GM11168 (cell line): ENCODE measurements around the gene ARHGAP26.

ENCODE experiments used
- in situ Hi-C: fragments of 300-500 bp; cut with MboI; formaldehyde crosslinking; loops from one replicate; pipeline ENCODE4 v1.12.0; 2022; ENCODE audit warnings: low sequenced_read_pairs; ENCODE audit not compliant: unreplicated experiment

The ARHGAP26 gene

DNA sequence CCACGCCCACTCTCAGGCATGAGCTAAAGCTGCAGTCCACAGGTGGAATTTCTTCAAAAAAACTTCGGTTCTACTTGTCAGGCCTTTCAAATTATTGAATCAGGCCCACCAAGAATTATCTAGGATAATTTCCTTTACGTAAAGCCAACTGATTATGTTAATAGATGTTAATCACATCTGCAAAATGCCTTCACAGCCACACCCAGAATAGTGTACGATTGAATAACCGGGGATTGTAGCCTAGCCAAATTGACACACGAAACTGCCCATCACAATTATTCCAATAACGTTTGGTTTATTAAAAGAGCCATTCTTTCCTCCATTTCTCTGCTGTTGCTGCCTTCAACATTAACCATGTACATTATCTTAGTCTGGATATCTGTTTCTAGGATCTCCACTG is 484.6 kb downstream of the ARHGAP26 start:
- in situ Hi-C loops, result no loop called here

DNA sequence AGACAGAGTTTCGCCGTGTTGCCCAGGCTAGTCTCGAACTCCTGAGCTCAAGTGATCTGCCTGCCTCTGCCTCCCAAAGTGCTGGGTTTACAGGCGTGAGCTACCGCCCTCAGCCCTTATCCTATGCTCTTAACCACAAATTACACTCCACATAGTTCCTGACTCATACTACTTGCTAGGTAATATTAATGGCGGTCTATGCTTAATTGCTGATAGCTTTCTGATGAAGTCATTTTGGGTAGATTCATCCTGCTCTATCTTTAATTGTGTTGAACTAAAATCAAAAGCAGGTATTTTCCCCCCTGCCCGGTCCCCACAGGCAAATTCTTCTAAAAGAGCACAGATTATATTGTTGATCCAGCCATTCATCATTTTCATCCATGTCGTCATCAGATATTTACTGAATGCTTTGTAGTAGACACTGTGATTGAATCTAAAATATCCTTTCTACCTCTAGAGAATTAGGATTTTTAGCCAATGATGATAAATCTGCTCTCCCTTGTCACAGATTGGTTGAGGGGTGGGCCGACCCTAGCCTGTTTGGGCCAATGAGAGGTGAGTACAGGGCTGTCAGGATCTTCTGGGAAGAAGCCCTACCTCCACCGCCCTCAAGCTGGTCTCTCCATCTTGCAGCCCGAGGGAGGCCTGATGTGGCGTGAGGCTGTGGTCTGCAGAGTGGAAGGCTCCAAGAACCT is 488.5 kb downstream of the ARHGAP26 start:
- in situ Hi-C loops, result no loop called here

DNA sequence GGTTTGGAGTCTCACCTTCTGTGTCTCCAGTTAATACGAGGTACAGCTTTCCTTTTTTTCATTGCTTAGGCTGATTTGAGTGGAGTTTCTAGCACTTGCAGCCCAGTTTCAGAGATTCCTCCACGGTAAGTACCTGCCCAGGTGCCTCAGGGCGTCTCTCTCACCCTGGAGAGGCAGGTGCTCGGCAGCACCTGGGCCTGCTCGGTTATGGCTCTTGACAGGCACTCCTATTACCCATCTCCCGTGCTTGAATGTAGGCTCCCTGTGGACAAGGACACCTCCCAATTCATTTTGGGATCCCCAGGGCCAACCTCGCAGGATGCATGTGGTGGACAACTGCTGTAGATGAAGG is 489.1 kb downstream of the ARHGAP26 start:
- in situ Hi-C loops, result no loop called here

- in situ Hi-C loops, result no loop called here
Observed at GRCh38 chr5:143261748-143262392, 491.7 kb downstream of the ARHGAP26 start.

- in situ Hi-C loops, result no loop called here
Observed at GRCh38 chr5:143262393-143263174, 492.4 kb downstream of the ARHGAP26 start.

DNA sequence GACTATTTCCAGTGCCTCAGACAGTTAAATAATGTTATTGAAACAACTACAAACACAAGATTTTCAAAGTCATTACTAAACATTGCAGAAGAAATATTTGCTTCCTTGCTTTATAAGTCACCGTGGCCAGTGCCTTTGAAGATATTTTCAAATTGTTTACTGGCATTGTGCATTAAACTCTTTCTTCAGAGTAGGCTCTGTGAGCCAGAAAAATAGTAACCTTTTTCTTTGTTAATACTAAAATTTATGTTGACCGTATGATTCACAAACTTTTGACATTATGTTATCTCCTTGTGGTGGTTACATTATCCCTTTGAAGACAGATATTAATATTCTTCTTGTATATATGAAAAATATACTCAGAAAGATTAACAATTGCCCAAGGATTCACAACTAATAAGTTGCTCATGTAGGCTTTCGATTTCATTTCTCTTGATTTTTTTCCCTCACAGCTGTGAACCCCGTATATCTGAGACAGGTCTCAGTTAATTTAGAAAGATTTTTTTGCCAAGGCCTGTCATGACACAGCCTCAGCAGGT is 493.2 kb downstream of the ARHGAP26 start:
- in situ Hi-C loops, result no loop called here

DNA sequence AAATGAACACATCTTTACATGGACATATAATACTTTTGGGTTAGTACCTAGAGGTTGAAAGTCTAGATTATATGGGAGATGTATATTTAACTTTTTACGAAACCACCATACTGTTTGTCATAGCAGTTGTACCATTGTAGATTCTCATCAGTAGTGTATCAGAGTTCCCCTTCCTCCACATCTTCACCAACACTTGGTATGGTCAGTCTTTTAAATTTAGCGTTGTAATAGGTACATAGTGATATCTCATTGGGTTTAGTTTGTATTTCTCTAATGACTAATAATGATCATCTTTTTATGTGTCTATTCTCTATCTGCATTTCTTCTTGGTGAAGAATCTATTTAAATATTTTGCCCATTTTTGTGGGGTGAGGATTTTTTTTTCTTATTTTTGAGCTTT is 495.8 kb downstream of the ARHGAP26 start:
- in situ Hi-C loops, result no loop called here

DNA sequence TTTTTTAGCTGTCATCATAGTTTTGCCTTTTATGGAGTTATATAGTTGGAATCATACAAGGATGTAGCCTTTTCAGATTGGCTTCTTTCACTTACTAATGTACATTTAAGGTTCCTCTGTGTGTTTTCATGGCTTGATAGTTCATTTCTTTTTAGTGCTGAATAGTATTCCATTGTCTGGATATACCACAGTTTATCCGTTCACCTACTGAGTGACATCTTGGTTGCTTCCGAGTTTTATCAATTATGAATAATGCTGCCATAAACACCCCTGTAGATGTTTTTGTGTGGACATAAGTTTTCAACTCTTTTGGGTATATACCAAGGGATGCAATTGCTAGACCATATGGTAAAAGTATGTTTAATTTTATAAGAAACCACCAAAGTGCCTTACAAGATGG is 497.0 kb downstream of the ARHGAP26 start:
- in situ Hi-C loops, result no loop called here

DNA sequence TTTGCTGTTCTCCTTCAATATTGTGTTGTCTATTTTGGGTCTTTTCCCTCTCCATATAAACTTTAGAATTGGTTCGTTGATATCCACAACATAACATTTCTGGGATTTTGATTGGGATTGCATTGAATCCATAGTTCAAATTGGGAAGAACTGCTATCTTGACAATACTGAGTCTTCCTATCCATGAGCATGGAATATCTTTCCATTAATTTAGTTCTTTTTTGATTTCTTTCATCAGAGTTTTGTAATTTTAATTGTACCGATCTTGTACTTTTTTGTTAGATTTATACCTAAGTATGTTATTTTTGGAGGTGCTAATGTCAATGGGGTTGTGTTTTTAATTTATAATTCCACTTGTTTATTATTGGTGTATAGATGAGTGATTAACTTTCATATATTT is 498.2 kb downstream of the ARHGAP26 start:
- in situ Hi-C loops, result no loop called here

DNA sequence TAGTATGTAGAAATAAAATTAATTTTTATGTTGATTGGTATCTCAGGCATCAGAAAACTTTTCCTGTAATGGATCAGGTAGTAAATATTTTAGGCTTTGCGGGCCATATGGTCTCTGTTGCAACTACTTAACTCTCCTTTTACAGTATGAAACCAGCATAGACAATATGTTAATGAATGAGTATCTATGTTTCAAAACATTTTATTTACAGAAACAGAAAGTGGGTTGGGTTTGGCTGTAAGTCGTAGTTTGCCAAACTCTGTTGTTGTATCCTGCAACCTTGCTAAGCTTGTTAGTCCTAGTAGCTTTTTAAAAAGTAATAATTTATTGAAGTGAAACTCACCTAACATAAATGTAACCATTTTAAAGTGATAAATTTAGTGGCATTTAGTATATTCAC is 501.3 kb downstream of the ARHGAP26 start:
- in situ Hi-C loops, result loop anchor here (5.0 kb wide), 1 partner anchor 236 kb away; no protein-coding TSS in a partner anchor

- in situ Hi-C loops, result loop anchor here (5.0 kb wide), 1 partner anchor 232 kb away; no protein-coding TSS in a partner anchor
Observed at GRCh38 chr5:143274952-143275351, 504.8 kb downstream of the ARHGAP26 start.

GRCh38 chr5:143275512-143276363 is 505.6 kb downstream of the ARHGAP26 start:
- in situ Hi-C loops, result no loop called here

- in situ Hi-C loops, result no loop called here
Observed at GRCh38 chr5:143277536-143277935, 507.4 kb downstream of the ARHGAP26 start.
